T-helper 2 cell treated with Interferon-gamma antibody and Interleukin-4, amounts not matched to agents 100 ng/mL and 5 ng/mL, for 36 hours (primary cell): Measurements from ENCODE around the gene SND1. TPM values are rescaled to one million over a fixed set of nuclear protein-coding genes. Genes with fewer than 3 reads are reported as not detected.

Source experiments
- intact Hi-C: fragments of 100-400 bp; cut with micrococcal nuclease; formaldehyde crosslinking; loops from one replicate; pipeline ENCODE4 v1.15.1; 2023
- total RNA-seq: library from RNA; stranded (reverse); gene quantifications from 2 replicates; pipeline ENCODE4 v1.2.3, GENCODE V29; 2022

The SND1 gene
- total RNA-seq, 1 donor from 2014 or later = 275 TPM

GRCh38 chr7:127979728-127980126, 327.7 kb downstream of the SND1 start:
- intact Hi-C loops = no loop called here

- intact Hi-C loops = no loop called here
Measured at GRCh38 chr7:127980901-127981300, 328.9 kb downstream of the SND1 start.

GRCh38 chr7:127981965-127982364, 330.0 kb downstream of the SND1 start:
- intact Hi-C loops = no loop called here

DNA sequence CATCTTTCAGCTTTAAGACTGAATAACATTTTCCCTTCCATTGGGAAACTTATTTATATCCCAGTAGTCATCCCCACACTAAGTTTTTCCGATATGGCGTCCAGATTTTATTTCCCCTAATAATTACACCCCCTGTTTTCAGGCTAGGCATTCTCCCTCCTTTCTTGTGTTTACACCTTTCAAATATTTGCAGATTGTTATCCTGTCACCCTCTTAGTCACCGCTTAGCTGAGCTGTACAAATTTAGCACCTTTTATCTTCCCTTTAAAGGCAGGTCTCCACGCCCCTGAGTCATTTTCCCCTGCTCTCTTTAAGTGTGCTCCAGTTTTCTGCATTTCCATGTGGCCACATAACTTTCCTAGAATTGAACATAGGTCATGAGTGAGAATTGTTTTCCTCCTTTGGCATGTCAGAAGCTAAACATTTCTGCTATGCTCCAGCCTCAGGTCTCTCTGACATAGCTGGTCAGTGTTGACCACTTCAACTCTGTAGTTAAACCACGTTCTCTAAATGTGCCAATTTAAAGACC, 331.9 kb downstream of the SND1 start:
- intact Hi-C loops = no loop called here

DNA sequence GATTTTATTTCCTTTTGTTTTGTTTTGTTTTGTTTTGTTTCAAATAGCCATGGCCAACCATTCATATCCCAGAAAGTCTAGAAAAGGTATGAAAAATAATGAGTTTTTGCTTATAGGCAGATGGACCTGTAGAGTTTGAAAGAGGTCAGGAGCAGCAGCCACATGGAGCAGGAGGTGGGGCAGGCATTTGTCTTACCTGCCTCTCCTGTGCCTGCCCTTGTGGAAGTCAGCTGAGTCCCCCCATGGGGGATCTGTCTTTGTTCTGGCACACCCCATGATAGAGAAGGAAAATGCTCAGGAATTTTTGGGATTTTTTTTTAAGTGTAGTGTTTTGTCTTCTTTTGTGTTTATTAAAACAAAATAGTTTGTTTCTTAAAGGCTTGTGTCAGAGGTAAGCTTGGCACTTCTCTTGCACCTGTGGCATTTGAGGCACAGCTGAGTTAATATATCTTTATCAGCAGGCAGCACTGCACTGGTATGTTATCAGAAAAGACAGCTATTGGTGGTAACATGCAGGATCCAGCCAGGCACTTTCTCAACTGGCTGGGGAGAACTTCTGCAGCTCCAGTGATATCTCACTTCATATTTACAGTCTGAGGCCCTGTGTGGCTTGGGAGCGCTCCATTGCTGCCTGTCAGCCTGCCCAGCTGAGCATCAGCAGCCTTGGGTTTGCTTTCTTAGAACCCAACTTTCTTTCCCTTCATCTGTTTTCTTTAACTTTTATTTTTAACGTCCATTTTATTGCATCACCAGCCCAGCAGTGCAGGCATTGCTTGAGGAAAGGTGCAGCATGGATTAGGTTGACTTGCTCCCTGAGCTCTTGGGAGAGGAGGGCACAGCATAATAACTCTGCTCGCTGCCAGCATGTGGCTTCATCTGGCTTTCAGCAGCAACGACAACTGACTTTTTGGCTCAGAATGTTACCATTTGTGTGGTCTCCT, 334.9 kb downstream of the SND1 start:
- intact Hi-C loops = no loop called here

DNA sequence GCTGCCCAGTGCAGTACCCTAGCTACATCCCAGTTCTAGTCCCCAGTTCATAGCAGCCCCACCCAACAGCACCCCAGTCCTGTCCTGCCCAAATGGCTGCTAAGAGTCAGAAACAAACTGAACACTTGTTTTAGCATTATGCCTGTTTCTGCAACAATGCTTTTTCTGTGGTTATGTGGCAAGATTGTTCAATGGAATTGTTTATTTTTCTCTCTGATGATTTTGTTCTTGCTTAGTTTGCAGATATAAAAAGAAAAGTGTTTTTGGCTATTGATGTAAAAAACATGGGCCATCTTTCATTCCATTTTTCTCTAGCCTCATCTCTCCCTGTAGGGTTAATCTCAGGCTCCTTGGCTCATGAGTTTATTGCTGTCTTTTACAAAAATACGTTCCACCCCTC, 336.8 kb downstream of the SND1 start:
- intact Hi-C loops = no loop called here

DNA sequence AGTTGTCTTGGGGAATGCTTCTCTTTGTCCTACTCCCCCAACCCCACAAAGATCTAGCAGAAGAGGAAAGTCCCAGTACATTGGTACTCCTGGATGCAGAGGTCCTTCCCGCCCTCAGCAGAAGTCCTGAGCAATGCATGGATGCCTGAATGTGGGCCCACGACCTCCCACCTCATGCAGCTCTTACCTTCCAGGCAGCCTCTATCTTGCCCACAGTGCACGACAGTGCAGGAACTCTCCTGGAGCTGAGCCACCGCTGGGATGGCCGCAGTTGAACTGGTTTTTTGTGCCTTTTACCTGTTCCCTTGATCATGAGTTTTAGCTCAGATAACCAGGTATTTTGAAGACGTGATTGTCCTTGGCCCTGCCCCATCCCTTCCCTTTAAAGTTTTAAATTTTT, 341.3 kb downstream of the SND1 start:
- intact Hi-C loops = no loop called here

GRCh38 chr7:127993987-127994386, 342.0 kb downstream of the SND1 start:
- intact Hi-C loops = no loop called here

GRCh38 chr7:127995156-127995880, 343.3 kb downstream of the SND1 start:
- intact Hi-C loops = no loop called here

GRCh38 chr7:127995881-127996215, 343.9 kb downstream of the SND1 start:
- intact Hi-C loops = no loop called here

DNA sequence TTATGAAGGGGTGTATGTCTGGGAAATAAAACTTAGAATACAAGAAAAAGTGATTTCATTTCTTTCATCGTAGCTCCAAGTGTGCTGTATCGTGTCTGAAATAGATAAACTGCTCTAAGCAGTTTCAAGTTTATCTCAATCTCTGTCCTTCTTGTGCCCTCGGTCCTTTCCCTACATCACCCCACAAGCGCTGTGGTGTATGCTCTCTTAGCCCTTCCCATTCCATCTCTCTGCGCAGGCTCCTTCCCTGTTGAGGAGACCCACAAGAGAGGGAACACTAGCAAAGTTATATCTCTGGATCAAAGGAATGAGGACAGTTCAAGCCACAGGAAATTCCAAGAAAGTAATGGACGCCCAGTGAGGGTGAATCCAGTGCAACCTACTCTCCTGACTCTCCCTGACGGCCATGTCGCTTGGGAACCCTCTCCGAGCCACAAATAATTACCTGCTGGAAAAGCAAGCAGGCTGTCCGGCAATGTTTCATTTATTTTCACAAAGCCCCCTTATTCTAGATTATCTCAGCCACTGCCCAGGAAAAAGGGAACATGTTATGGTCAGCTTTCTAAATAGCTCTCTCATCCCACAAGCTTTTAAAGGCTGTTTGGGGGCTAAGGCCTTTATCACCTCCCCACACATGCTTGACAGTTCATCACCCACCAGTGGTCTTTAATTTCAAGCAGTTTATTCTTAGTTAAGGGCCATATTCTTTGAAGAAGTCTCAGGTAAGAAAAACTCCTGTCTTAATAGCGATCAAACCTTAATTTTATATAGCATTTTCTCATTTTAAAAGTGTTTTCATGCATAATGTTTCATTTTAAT, 344.5 kb downstream of the SND1 start:
- intact Hi-C loops = no loop called here

DNA sequence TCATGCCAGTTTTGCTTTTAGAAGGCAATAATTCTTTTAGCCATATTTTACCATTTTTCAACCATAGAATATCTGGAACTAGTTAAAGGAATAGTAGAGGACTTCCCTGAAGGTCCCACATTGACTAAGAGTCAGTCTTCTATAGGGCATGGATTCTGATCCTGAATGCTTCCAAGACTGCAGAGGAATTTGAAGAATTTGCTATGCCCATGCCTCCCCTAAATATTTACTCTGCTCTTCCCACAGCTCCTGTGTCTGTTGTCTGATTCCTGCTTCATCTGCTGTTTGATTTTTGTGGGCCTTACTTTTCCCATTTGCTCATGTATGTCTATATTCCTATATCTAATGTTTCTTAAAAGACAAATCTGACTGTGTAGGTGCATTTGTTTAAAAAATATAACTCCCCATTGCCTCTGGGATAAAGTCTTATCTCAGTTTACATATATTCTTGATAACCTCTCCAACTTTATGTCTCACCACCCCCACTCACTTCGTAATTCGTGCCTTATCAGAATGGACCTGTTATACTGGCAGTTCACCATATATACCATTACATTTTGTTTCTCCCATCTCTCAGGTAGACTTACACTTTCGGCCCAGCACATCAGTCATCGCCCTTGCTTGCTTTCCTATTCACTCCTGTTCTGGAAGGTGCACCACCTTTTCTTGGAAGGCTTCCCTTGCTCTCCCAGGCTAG, 345.4 kb downstream of the SND1 start:
- intact Hi-C loops = no loop called here

GRCh38 chr7:127998671-127999070, 346.7 kb downstream of the SND1 start:
- intact Hi-C loops = no loop called here

DNA sequence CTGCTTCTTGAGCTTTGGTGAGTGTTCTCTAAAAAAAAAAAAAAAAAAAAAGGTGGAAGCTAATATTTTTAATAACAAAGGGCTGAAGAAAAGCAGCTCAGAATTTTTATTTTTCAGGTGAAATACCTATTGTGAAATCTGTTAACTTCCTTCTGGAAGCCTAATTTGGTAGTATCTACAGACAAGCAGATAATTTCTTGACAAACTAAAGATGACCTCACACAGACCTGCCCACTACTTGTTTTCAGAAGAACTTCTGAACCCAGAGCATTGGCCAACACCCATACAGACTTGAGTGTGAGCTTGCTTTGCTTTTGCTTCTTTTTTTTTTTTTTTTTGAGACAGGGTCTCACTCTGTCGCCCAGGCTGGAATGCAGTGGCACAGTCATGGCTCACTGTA, 348.1 kb downstream of the SND1 start:
- intact Hi-C loops = no loop called here

- intact Hi-C loops = no loop called here
Measured at GRCh38 chr7:128000854-128001265, 348.9 kb downstream of the SND1 start.

GRCh38 chr7:128003167-128003566, 351.2 kb downstream of the SND1 start:
- intact Hi-C loops = no loop called here

DNA sequence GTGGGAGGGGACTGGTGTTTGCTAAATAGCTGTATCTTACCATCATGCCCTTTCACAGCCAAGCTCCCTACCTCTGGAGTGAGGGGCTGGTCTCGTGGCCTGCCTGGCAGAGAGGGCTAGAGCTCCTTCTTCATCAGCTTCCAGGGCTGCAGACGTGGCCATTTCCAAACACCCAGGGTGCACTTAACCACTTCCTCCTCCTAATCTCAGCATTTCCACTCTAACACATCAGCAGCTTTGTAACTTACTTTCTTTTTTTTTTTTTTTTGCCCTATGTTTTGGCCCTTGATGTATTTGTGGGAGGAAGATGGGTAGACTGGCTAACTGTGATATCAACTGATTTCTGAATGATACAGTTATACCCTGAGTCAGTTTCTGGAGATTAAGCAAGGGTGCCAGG, 351.8 kb downstream of the SND1 start:
- intact Hi-C loops = no loop called here

- intact Hi-C loops = no loop called here
Measured at GRCh38 chr7:128004623-128005022, 352.6 kb downstream of the SND1 start.

- intact Hi-C loops = no loop called here
Measured at GRCh38 chr7:128005117-128005516, 353.1 kb downstream of the SND1 start.

DNA sequence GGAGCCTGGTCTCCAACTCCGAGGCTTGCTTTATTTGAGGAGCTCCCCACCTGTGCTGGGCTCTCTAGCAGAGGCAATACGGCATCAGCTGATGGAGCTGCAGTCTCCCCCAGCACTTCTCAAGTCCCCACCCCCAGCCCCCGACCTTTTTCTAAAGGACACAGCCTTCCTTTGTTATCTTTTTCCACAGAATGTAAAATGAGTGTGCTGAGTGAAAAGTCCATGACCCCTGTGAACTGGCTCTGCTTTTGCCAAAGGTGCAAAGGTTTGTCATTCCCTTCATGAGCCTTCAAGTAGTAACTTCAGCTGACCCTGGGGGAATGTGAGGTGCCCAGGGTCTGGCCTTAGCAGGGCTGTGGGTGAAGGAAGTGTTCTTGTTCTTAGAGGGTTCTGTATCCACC, 353.8 kb downstream of the SND1 start:
- intact Hi-C loops = no loop called here
